ENCODE results near the gene CDS2.

Gene CDS2

GRCh38 chr20:5114403-5114802, 12.4 kb upstream of the CDS2 start:
- peak overlapping the region; percentile 72 to 97 (median 93) for H3K4me3 Mint-ChIP-seq
- H3K4me1 Mint-ChIP-seq, result peaks cover 20% of the 10 kb centered on the region
- no peaks in the 10 kb centered on the region for H3K9me3 Mint-ChIP-seq
- H3K27ac Mint-ChIP-seq, result peak overlapping the region; percentile 33 to 77 (median 53)
- TF ChIP-seq CTCF (IDR thresholded peaks at IDR 0.05; ENCODE audit: unreplicated experiment in 3 of 3), result no peak
- no peaks in the 10 kb centered on the region for H3K27me3 Mint-ChIP-seq (ENCODE audit: low read depth)
- peaks cover 37% of the 10 kb centered on the region for H3K36me3 Mint-ChIP-seq (ENCODE audit: low read depth)

GRCh38 chr20:5116875-5117274, 9.9 kb upstream of the CDS2 start:
- no peak overlapping the region for H3K4me3 Mint-ChIP-seq
- H3K9me3 Mint-ChIP-seq, result no peaks in the 10 kb centered on the region
- no peak overlapping the region for H3K27ac Mint-ChIP-seq
- peaks cover 31% of the 10 kb centered on the region for H3K36me3 Mint-ChIP-seq (ENCODE audit: low read depth)
- H3K27me3 Mint-ChIP-seq (ENCODE audit: low read depth), result no peaks in the 10 kb centered on the region
- peaks cover 32% of the 10 kb centered on the region for H3K4me1 Mint-ChIP-seq
- no peak for TF ChIP-seq CTCF (IDR thresholded peaks at IDR 0.05; ENCODE audit: unreplicated experiment in 3 of 3)

- Mint-ChIP-seq H3K4me1 (peaks cover 29% of the 10 kb centered on the region), H3K36me3 (ENCODE audit: low read depth) (peaks cover 31% of the 10 kb centered on the region), H3K9me3 (no peaks in the 10 kb centered on the region), H3K27me3 (ENCODE audit: low read depth) (no peaks in the 10 kb centered on the region), H3K4me3 (peak overlapping the region; percentile 91 to 94 (median 91)), H3K27ac (peak overlapping the region; percentile 41 to 95 (median 49))
- no peak for TF ChIP-seq CTCF (IDR thresholded peaks at IDR 0.05; ENCODE audit: unreplicated experiment in 3 of 3)
Observed at GRCh38 chr20:5118220-5119142, 8.3 kb upstream of the CDS2 start.

GRCh38 chr20:5119143-5119434, 7.7 kb upstream of the CDS2 start:
- TF ChIP-seq CTCF (IDR thresholded peaks at IDR 0.05; ENCODE audit: unreplicated experiment in 3 of 3), result no peak
- peaks cover 31% of the 10 kb centered on the region for H3K36me3 Mint-ChIP-seq (ENCODE audit: low read depth)
- H3K27ac Mint-ChIP-seq, result peak overlapping the region; percentile 41 to 95 (median 49)
- peaks cover 29% of the 10 kb centered on the region for H3K4me1 Mint-ChIP-seq
- peak overlapping the region; percentile 91 to 94 (median 91) for H3K4me3 Mint-ChIP-seq
- no peaks in the 10 kb centered on the region for H3K27me3 Mint-ChIP-seq (ENCODE audit: low read depth)
- no peaks in the 10 kb centered on the region for H3K9me3 Mint-ChIP-seq

GRCh38 chr20:5119435-5120184, 7.2 kb upstream of the CDS2 start, which contains the start of gene PCNA:
Gene PCNA (minus strand): TSS chr20:5119958. CDS start chr20:5119798, 160 bp downstream.
- Mint-ChIP-seq H3K4me1 (peaks cover 29% of the 10 kb centered on the region), H3K9me3 (no peaks in the 10 kb centered on the region), H3K4me3 (peak within 1 kb of the TSS; percentile 91 to 94 (median 91)), H3K36me3 (ENCODE audit: low read depth) (peaks cover 27% of the 10 kb centered on the region), H3K27me3 (ENCODE audit: low read depth) (no peaks in the 10 kb centered on the region), H3K27ac (peak within 1 kb of the TSS; percentile 94 to 97 (median 95))
- no peak for TF ChIP-seq CTCF (IDR thresholded peaks at IDR 0.05; ENCODE audit: unreplicated experiment in 3 of 3)

All from nephron (organoid).